GM11168 (cell line): Measurements from ENCODE around the gene VAT1.
"Not testable (repeated sequence)": the region's sequence is repeated elsewhere in the genome, so short reads cannot be mapped to it uniquely, and the experiment has no call there.

Experiments
- in situ Hi-C: fragments of 300-500 bp; cut with MboI; formaldehyde crosslinking; loops from one replicate; pipeline ENCODE4 v1.12.0; 2022; ENCODE audit warnings: low sequenced_read_pairs; ENCODE audit not compliant: unreplicated experiment

The VAT1 gene

GRCh38 chr17:43021741-43022512 lies at the start of gene VAT1:
Gene VAT1 (minus strand): TSS chr17:43022385. CDS start chr17:43022322, 63 bp downstream.
- in situ Hi-C loops = no loop called here

DNA sequence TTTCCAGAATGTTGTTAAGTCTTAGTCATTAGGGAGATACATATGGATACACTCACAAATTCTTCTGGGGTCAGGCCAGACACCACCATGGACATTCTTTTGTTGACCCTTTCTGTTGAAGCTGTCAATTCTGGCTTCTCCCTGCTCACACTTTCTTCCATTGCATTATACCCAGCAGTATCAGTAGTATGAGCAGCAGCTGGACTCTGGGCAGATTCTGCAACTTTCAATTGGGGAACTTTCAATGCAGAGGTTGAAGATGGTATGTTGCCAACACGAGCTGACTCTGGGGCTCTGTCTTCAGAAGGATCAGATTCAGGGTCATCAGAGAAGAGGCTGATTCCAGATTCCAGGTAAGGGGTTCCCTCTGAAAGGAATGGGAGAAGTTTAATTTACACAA lies 48.7 kb upstream of the VAT1 start:
- in situ Hi-C loops = no loop called here

DNA sequence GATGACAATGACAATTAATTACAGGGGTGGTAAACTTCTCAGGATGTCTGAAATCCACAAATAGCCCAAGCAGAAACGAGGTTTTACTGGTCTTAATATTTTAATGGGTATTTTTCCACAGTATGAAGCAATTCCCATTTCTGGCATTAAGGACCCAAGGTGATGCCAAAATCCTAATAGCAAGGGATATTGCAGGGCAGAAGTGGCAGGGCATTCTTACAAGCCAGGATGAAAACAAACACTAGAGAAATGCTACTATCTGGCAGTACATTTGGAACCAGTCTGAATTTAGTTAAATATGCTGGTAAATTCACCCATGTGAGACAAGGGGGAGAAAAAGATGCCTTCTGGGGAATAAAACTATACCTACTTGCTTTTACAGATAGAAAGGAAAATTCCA lies 48.1 kb upstream of the VAT1 start:
- in situ Hi-C loops = no loop called here

DNA sequence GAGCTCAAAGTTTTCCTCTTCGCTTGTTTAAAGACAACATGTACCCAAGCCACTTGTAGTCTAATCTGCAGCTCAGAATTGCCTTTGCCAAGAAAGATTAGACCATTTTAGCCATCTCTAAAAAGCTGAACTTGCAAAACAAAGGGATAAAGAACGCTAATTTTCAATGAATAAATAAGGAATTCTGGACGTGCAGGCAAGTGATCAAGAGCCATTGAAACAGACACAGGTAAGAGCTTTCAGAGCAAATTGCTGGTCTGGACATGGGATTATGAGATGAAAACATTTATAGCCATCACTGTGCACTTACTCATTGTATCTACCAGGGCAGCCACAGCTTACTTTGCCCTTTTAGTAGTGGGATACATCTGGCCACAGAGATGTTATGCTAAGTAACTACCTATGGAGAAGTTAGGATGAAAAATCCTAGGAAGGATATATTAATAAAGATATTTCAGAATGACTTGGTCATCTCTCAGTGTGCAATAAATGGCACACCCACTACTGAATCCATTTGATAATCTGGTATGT lies 47.2 kb upstream of the VAT1 start:
- in situ Hi-C loops = no loop called here

DNA sequence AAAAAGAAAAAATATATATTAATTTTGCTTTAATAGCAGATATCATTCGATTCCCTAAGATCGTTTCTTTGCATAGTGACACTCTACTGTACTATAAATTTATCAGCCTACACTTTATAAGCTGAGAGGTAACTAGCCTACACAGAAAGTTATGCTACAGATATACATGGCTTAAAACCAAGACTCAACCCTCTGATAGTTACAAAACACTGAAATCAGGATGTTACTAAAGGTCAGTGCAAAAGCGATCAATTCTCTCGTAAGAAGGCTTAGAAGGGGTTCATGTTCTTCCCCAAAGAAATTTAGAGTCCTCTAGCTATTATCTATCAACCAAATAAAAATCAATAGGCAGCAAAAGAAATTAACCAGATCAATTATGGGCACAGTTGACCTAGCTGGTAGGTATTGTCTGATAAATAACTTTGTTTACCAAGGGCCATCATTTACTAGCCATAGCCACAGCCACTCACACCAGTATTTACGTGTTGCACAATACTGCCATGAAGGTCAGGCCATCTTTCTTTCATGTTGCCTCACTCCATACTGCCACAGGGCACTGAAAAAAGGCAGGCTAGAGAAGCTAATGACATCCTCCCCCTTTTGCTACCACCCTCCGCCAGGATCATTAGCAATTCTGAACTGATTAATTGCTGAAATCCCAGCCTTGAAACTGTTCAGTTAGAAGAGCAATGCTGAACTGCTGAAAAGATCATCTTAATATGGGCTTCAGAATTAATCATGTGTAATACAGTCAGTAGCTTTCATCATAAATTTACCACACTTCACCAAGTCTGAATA lies 46.6 kb upstream of the VAT1 start:
- in situ Hi-C loops = no loop called here

DNA sequence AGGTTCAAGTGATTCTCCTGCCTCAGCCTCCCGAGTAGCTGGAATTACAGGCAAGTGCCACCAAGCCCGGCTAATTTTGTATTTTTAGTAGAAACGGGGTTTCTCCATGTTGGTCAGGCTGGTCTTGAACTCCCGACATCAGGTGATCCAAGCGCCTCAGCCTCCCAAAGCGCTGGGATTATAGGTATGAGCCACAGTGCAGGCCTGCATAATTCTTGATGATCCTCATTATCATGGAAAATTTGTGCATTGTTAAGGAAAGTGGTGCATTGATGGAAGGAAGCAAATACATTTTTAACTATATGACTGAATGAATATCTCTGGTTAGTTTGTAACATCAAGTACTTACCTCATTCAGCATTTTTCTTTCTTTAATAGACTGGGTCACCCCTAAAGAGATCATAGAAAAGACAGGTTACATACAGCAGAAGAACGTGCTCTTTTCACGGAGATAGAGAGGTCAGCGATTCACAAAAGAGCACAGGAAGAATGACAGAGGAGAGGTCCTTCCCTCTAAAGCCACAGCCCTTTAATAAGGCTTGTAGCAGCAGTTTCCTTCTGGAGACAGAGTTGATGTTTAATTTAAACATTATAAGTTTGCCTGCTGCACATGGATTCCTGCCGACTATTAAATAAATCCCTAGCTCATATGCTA lies 40.9 kb upstream of the VAT1 start:
- in situ Hi-C loops = no loop called here

DNA sequence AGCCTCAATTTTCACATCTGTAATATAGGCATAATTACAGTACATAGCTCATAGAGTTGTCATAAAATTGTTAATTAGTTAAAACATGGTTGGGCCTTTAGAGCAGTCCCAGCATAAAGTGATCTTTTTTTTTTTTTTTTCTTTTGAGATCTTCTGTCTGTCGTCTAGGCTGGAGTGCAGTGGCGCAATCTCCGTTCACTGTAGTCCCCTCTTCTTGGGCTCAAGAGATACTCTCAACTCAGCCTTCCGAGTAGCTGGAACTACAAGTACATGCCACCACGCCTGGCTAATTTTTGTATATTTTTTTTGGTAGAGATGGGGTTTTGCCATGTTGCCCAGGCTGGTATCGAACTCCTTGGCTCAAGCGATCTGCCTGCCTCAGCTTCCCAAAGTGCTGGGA lies 33.9 kb upstream of the VAT1 start:
- in situ Hi-C loops = no loop called here

DNA sequence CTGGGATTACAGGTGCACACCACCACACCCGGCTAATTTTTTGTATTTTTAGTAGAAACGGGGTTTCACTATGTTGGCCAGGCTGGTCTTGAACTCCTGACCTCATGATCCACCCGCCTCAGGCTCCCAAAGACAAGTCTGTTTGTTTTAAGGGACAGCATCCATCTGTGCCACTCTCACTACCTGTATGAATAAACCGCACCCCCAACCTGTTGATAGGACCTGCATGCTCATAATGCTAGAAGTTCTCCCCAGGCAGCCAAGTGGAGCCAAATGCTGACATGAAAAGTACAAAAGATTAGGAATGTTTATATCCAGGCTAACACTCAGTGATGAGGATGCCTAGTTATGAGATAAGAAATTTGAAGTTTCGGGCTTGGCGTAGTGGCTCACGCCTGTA lies 30.8 kb upstream of the VAT1 start:
- in situ Hi-C loops = not testable (repeated sequence)

GRCh38 chr17:43051969-43052368 lies 29.8 kb upstream of the VAT1 start:
- in situ Hi-C loops = no loop called here

- in situ Hi-C loops = no loop called here
Observed at GRCh38 chr17:43044024-43044423, 21.8 kb upstream of the VAT1 start.

GRCh38 chr17:43043307-43043706 lies 21.1 kb upstream of the VAT1 start:
- in situ Hi-C loops = no loop called here

DNA sequence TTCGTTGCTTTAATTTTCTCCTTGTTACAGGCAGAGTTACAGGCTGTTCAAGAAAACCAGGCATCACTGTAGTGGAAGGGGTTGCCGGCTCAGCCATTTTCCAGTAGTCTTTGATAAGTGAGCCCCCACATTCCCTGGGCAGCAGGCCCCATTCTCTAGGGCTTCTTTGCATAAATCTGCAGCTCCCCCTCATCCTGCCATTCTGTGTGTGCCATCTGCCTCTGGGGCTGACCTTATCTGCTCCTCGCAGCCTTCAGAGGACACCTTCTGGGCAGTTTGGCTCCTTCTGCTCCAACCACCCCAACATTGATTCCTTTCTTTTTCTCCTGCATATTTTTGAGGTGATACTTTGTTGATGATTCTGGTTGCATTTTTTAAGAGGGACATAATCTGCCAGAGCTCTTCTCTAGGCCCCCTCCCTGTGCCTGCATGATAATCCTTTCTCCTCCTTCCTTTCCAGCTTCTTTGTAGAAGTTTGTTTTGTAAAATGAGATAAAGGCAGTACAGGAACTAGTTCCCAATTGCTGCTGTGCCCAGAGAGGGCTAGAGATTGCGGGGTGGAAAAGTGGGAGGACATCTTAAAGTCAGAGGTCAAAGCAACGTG lies 19.9 kb upstream of the VAT1 start:
- in situ Hi-C loops = no loop called here

DNA sequence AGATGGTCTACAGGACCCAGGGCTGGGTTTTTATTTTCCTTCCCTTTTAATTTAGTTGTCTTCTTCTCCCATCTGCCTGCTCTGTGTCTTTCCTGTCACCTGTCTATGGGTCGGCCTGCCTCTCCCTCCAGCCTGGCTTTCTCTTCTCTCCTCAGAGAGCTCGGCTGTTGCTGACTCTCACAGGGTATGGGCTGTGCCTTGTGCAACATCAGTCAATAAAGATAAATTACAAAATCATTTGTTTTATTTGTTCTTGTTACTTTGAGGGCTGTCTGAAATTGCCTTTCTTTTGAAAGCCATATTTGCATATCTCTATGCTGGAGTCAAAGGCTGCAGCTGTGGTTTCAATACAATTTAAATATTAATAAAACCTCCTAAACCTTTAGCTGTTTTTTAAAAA lies 18.5 kb upstream of the VAT1 start:
- in situ Hi-C loops = no loop called here

DNA sequence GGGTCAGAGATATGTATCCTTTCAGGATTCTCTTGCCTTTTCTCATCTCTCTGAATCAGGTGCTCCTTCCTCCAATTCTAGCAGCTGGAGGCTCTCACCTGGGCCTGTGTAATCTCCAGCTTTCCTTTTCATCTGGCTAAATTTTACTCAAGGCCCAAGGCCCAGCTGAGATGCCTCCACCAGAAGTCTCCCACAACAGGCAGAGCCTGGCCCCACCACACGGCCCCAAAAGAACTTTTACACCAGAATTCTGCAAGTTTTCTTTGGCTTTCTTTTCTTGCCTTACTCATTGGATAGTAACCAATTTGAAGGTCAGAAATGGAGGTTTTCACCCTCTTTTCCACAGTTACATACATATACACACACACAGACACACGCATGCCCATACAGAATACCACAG lies 17.5 kb upstream of the VAT1 start:
- in situ Hi-C loops = no loop called here

- in situ Hi-C loops = no loop called here
Observed at GRCh38 chr17:43034894-43035293, 12.7 kb upstream of the VAT1 start.

DNA sequence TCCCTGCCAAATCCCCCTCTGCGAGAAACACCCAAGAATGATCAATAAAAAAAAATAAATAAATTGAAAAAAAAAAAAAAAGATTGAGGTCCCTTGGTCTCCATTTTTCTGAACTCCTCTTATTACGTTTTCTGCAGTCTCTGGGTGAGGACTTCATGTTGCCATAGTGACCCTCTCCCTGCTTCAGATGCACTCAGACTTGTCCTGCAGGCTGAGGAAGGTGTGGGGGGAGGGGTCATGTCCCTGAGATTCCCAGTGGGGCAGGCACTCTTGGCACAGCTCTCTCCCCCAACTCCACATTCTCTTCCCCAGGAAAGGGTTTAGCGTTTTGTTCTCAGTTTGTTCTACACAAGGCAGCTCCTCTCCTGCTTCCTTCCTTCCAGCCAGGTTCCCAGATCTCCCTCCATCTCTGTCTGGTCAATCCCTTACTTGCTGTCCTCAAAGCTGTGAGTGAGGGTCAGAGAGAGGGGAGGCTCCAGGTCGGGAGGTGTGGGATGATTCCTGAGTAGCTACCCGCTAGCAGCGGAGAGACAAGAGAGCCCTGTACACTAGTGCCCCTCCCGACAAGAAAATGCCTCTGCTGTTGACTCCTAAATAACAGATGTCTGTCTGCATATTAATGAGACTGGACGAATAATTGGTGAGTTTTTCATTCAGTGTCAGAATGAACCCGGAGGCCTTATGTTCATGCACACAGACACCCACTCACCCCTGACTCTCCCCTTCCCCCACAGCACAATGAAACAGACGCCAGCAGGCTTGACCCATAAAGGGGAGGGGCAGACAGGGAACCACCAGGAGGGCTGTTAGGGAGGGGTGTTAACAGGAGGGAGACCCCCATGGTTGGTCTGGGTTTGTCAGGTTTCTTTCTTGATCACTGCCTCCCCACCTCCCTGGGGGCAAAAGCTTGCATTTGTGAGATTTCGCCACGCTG lies 12.0 kb upstream of the VAT1 start:
- in situ Hi-C loops = no loop called here

DNA sequence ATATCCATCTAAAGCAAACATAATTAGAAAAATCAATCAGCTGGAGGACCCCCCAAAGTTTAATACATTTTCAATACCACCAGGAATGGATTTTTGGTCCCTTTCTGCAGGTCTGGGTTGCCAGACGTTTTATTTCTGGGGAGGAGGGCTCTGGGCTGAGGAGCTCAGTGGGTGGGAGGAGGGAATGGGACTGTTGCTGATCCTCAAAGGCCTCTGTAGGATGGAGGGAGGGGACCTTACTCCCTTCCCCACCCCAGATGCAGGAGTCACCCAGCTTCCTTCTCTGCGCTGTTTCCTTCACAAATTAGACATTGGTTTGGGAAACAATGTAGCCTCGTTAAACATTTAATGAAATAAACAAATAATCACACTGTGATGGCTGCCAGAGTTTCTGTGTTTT lies 9.5 kb upstream of the VAT1 start:
- in situ Hi-C loops = no loop called here

GRCh38 chr17:43030137-43030767 lies 8.1 kb upstream of the VAT1 start:
- in situ Hi-C loops = no loop called here

DNA sequence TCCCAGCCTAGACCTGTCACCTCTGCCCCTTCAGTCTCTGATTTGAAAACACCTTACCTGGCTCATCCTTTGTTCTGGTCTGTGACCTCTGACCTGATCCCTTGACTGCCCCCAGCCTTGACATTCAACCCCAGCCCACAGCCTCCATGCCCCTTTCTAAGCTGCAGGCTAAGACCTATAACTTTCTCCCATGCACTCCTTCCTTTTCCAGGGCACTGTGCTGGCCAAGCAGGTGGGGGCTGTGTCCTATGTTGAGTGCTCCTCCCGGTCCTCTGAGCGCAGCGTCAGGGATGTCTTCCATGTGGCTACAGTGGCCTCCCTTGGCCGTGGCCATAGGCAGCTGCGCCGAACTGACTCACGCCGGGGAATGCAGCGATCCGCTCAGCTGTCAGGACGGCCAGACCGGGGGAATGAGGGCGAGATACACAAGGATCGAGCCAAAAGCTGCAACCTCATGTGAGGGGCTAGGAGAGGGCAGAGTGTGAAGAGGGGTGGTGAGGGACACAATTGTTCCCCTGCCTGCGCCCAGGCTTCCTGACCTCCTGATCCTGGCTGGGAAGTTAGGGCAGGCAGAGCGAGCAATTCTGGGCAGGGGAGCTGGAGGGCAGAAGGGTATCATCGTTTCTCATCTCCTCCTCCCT lies 6.2 kb upstream of the VAT1 start:
- in situ Hi-C loops = no loop called here
